GM19023 (cell line): ENCODE results near the gene COX7A2.

Source experiments
- ATAC-seq: cut with Tn5 transposase; IDR thresholded peaks from one replicate; pipeline ENCODE4 v1.9.1; 2021; ENCODE audit warnings: mild to moderate bottlenecking, moderate library complexity; ENCODE audit not compliant: unreplicated experiment

COX7A2 gene

DNA sequence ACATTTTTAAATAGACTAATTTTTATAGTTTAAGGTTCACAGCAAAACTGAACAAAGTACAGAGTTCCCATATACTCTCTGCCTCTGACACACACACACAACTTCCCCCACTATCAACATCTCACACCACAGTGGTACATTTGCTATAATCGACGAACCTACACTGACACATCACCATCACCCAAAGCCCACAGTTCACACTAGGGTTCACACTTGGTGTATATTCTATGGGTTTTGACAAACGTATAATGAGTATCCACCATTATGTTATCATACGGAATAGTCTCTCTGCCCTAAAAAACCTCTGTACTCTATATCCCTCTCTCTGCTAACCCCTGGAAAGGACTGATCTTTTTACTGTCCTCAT, 25.4 kb upstream of the COX7A2 start:
- no peak for ATAC-seq

DNA sequence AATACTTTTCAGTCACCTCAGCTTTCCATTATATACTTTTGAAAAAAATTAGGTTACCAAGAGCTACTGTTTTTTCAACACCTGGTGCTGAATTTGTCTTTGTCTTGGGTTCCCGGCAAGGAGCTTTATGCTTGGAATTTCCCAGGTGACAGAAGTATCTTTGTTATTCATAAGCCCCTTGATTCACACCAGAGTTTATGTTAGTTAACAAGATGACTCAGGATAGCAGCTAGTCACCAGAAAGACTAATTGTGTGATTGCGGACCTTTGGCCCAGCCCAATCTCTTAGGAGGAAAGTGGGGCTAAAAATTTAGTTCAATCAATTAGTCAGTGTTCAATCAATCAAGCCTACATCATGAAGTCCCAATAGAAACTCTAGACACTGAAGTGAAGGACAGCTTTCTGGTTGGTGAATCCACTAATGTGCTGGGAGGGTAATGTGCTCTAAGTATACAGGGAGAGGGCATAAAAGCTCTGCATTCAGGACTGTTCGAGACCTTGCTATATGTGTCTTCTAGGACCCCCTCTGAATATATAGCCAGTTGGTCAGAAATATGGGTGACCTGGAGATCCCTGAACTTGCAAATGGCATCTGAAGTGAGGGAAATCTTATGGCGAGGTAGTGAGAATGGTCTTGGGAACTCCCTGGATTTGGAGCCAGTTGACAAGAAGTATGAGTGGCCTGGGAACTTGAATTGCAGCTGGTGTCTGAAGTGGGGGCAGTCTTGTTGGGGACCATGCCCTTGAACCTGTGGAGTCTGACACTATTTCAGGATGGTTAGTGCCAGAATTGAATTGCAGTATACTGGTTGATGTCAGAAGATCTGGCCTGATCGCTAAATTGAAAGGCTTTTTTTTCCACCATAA, 24.8 kb upstream of the COX7A2 start:
- ATAC-seq: no peak

DNA sequence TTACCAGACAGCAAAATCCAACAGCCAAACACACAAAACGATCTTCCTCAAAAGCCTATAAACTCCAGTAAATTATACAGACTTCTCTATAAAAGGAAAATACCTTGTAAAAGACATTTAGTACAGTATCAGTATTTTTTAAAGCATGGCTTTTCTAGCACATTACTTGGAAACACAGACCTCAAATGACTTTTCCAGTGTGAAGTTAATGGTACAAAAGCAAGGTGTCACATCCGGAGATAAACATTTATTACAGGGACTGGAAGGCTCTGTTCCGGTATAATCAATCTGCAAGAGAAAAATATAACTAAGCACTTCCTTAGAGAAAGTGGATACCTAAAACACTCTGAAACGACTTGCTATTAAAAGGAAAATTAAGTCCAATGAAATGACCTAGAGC, 23.9 kb upstream of the COX7A2 start:
- ATAC-seq: no peak

DNA sequence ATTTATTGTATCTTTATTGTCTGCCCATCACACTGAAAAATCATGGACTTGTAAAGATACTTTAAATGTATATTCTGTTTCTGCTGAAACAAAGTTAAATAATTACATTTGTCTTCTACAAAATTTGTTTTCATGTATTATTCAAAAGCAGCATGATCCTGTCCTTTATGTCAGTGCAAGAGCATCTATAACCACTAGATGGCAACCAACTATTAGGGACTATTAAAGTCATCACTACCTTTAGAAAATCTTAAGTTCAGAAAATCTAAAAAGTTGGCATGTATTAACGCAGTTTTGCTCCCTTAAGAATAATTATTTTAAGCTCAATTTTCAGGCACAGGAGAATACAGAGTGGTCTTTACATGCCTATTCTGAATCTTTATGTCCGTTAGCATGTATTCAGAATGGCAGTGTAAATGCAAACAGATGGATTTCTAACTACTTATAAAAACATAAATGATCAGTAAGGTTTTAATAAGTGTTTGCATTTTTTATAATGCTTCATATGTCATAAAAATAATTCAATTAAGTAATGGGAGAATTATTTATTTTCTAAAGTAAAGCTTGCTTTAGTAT, 23.2 kb upstream of the COX7A2 start:
- peak; percentile 62 for ATAC-seq

DNA sequence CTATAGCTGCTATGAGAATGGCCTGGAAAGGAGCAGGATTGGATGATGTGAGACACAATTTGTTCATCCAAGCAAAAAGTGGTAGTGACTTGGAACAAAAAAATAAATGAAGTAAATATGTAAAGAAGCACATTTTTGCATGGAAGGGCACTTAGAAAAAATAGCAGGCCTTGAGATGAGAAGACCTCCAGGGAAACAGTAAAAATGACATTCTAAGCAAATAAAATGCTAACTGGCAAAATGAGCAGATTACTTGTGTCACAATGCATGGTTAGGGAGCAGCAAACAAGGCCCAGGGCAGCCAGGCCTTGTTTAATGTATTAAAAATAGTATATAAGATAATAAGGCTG, 19.8 kb upstream of the COX7A2 start:
- ATAC-seq: no peak

DNA sequence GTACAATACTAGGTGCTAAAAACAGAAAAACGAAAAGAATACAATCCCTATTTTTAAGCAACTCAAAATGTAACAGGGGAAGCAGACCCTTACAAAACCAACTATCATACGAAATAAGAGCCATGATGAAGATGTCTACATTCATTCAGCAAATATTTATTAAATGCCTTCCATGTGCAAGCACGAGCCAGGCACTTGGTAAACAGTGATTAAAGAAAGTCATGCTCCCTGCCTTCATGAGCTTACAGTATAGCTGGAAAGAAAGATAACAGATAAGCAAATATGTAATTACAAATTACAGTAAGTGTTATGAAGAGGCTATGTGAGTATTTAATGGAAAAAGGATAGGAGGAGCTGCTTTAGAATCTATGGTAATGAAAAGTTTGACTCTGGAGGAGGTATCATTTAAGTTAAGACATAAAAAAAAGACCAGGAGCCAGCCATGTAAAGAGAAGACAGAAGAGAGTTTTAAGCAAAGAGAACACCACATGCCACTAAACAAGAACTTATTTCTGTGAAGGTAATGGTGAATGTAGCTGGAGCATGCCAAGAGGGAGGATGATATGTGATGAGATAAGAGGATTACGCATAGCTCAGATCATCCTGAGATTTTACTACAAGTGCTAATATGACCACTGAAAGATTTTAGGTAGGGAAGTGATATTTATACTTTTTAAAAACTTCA, 19.3 kb upstream of the COX7A2 start:
- no peak for ATAC-seq

DNA sequence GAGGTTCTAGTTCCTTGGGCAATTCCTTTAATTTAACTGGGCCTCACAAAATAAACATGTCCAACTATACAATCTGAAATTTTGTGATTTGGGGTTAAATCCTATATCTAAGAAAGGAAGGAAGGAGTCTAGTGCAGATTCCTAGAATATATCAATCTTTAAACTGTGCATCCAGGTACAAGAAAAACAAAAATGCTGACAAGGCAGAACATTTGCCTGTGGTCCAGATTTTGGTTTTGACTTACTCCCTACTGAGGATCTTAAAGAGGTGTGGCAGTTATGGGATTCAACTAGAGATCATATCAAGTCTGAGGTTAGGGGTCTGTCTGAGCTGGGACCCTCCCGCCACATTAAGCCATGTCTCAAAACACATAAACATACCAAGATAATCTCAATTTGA, 17.7 kb upstream of the COX7A2 start:
- no peak for ATAC-seq

DNA sequence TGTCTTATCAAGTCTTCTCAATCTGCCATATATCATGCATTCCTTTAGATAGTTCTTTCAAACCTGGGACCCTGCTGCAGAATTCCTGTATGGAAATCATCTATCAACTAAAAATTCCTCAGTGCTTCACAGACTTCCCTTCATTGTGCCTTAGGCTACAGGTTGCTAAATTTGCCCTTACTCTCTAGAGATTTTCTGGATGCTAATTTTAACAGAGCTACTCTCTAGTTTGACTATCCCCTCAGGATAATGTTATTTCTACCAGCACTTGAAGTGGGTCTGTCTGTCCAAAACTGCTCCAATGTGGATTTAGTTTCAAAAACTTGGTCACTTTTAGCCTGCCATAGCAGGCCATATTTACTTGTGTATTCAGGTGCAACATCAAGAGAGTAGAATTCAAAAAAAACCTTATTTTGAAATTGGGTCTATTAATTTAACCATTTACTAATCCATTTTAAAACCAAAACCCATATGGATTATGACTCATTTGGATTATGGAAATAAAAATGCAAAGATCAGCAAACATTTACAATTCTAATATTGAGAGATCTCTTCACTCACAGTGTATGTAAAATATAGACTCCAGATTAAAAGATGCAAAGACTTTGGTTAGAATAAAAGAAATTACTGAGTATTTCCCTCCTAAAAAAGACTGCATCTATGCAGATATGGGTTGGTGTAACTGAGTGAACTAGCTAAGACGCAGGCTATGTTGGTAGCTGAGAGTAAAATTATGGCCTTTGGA, 13.9 kb upstream of the COX7A2 start:
- ATAC-seq: no peak

DNA sequence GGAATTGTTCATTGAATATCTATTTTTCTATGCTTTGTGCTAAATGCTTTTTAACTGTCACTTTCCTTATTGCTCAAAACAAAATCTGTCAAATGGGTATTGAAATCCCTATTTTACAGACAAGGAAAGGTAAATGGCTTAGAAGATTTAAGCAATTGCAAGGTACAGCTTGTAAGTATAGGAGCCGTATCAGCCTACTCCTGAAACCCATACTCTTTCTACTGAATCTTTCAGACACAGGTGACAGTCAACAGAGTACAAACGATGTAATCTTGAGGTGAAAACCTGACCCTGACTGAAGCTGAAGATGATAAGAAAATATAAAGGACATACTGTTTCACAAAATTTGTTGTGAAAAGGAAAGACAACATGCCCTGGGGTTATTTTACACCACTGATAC, 7.0 kb upstream of the COX7A2 start:
- no peak for ATAC-seq

DNA sequence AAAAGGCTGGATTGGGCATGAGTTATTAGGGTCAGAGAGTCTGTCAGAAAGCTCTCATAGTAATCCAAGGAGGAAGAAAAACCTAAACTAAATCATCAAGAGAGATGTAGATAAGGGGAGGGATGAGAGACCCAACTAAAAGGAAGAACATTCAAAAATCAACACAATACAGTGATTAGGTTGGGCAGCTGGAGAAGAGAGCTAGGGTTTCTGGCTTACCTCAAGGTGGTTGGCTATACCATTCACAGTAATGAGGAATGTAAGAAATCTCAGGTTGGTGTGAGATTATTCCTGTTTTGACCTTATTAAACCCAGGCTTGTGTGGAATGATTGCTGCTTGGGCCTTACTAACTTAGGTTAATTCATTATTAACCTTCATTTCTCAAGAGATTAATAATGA, 6.2 kb upstream of the COX7A2 start:
- no peak for ATAC-seq

DNA sequence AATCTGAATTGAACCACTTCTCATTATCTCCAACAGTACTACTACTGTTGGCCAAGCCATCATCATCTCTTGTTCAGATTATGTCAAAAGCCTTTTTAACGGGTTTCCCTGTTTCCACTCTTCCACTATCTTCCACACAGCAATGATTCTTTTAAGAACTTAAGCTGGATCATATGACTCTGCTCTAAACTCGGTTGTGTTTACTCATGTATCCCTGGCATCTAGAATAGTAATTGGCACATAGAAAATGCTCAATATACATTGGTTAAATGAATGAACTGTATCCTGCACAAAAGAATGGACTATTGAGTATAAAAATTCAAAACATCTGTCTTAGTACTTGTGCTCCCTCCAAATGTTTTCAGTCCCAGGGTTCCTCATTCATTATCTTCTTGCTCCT, 2.8 kb upstream of the COX7A2 start:
- no peak for ATAC-seq

DNA sequence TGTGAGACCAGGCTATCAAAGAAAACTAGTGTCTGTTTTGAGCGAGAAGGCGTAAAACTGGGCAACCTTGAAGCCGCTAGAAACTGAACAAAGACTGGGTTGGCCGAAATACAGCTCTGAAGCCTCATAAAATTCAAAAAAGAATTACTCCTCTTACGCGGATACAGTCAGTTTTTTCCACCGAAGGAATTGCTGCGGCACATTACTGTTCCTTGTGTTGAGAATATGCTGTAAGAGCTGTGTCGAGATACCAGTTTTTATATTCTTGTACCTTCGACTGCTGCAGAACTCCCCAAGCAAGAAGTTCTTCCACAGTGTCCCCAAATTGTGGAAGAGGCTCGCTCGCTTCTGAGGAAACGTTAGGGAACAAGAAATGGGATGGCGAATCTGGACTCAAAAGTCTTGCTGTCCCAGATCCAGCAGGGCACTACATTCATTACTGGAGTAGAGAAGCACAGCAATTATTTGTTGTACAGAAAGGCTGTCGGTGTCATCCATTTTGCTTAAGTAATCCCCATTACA, 523 bp upstream of the COX7A2 start:
- ATAC-seq: no peak

DNA sequence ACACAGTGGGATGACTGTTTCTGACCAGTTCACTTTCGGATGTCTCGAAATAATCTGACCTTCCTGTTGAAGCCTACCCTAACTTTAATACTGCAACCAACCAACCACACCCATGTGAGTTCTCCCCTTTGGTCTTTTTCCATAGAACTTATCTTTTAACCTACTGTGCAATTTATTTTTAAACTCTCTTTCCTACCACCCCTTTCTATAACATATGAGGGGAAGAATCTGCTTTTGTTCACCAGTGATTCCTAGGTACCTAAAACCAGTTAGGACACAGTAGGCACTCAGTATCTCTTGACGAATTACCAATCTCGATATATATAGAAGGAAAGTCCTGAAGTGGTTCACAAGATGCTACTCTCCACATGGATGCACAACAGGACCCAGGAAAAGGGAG, 7.0 kb downstream of the COX7A2 start:
- no peak for ATAC-seq

DNA sequence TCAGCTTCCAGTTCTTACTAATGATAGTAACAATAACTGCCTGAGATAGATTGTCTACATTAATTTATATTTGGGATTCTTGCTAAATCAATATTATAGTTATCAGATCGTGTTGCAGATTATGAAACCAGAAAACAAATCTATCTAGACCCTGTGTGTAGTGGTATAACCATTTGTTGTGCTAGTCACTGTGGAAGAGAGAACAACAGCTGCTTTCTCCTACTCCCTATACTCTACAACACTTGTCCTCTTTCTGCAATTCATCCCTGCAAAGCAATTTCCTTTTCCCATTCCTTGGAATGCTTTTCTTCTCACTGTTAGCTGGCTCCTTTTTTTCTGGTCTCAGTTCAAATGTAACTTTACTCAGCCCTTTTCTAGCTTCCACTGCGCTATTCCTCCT, 8.3 kb downstream of the COX7A2 start:
- no peak for ATAC-seq

DNA sequence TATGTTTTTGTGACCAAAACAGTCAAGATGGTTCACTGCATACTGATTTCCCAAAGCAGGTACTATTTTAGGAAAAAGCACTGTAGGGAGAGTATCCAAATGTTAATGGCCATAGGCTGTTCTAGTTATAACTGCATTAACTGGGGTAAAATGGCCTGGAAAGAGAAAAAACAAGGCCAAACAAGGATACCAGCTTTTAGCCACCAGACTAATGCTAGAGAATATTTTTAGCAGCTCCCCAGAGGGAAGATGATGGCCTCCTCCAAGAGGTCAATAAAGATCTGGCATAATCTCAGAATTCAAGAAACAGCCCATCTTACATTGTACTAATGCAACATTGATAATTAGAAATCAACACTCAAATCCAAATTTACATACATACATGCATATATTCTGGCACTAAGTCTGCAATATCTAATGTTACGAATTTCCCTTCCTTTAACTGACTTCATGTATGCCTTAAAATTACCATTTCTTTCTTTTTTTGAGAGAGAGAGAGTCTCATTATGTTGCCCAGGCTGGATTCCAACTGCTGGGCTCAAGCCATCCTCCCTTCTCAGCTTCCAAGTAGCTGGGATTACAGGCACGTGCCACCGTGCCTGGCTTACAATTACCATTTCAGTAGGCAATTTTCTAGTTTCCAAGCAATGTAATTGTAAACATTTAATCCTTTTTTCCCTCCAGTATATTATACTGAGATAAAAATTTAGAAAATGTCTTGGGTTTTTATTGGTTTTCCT, 9.3 kb downstream of the COX7A2 start:
- ATAC-seq: no peak

DNA sequence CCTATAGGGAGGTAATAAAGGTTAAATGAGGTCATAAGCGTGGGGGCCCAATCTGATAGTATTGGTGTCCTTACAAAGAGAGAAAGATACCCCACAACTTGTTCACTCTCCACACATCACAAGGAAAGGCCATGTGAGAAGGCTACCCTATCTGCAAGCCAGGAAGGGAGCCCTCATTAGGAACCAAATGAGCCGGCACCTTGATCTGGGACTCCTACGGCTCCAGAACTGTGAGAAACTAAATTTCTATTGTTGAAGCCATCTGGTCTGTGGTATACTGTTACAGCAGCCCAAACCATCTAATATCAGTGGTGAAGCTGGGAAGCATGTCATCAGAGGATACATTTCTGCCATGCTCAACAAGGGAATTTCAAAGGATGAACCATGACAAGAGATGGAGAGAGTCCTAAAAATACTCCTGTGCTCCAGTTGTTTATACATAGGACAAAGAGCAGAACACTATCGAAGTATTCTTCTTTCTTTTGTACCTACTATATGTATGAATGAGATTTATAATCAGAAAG, 10.4 kb downstream of the COX7A2 start:
- ATAC-seq: no peak

DNA sequence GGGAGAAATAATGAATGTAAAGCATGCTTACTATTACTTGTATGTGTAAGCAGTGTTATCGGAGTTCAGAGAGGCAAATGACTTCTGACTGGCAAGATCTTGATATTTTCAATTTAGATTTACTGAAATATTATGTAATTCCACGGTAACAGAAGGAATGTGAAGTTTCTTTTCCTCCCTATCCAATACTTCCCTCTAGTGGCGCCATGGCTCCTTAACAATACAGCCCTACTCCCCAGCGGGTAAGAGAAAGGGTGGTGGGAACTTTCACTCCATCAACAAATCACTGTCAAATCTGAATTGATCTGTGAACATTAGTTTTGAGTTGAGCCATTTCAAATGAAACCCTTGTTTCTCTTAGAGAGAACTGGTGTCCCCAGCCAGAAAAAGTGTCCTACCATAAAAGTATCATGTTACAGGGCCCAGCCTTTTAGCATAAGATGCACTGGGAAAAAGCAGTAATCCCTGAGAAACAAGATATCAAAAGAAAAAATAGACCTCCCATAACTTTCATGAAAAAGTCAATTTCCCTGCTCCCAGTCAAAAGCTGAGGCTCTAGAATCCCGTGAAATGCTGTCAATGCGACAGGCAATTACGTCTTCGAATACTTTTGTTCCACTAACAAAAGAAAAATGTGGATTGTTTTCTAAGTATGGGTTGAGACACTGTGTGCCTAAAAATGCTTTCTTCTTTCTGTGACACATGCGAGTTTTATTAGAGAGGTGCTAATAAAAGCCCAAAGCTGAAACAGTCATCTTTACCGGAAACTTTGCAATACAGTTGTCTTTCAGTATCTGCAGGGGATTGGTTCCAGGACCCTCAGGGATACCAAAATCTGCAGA, 12.9 kb downstream of the COX7A2 start:
- no peak for ATAC-seq

DNA sequence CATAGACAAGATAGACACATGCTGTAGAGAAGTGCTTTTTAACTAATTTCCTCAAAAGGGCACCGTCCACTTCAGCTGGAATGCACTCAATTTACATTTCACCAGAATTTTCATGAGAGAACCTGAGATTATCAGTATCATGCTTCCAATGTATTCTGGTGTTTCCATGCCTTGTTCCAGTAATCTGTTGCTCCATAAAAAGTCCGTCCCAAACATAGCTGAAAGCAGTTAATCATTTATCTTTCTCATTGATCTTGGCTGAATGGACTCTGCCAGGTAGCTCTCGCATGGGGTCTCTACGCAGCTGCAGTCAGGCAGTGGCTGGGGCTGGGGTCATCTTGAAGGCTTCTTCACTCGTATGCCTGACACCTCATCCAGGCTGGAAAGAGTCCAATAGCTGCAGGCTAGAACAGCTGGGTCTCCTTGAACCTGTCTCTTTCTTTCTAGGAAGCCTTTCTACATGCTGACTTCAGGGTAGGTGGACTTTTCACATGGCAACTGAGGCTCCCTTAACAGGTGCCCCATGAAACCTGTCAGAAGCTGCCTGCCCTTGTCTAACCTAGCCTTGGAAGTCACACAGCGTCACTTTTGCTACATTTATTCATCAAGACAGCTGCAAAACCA, 19.2 kb downstream of the COX7A2 start:
- ATAC-seq: no peak

DNA sequence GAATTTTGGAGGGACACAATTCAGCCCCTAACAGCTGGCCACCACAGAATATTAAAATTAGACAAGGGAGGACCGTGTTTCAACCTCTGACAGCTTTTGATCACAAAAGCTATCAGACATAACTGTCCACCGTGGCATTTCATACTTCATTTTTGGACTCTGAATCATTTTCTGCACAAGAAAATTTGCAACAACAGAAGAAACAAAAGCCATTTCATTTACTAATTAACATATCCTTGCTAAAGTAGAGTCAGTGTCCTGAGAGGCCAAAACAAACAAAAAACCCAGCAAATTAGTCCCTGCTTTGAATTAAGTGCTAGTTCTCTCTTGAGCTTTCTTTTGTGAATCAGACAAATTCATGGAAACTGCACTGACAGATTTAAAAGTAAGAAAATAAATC, 20.2 kb downstream of the COX7A2 start:
- no peak for ATAC-seq
